IMR-90 (cell line): ENCODE data around the gene CATSPERB. TPM values are rescaled to one million over a fixed set of nuclear protein-coding genes. Genes with fewer than 3 reads are reported as not detected.

ENCODE experiments used
- ATAC-seq: fragments of 200-7000 bp; cut with Tn5 transposase; 2 replicates; pipeline ENCODE4 v1.9.1; 2020; ENCODE audit warnings: low read depth, mild to moderate bottlenecking, moderate library complexity
- BruUV-seq: library from RNA; stranded (reverse); fragments of 400-500 nt; replicated peaks from 2 replicates; lab custom pipeline; 2021; lab: Mats Ljungman, UMichigan
- CTCF ChIA-PET: fragments of 300-600 bp; formaldehyde crosslinking; extraction: SDS; loops from one replicate; lab custom pipeline; 2021; ENCODE audit warnings: antibody characterized with exemption; lab: Yijun Ruan, JAX
- POLR2A ChIA-PET: fragments of 300-600 bp; sonication (Branson Sonifier 250); formaldehyde crosslinking; loops from one replicate; lab custom pipeline; 2022; ENCODE audit warnings: antibody characterized with exemption; ENCODE audit not compliant: unreplicated experiment; lab: Charles Lee
- DNase-seq: peaks from one replicate; pipeline ENCODE4 v3.0.0; 2013
- H2AFZ ChIP-seq: replicated peaks from 2 replicates; pipeline ENCODE3; 2013; ENCODE audit warnings: low read length, mild to moderate bottlenecking; ENCODE audit not compliant: poor library complexity
- H2AK5ac ChIP-seq: 2 replicates; pipeline ENCODE4 v1.6.1; 2013; ENCODE audit warnings: low read depth, low read length, inconsistent platforms
- H2AK9ac ChIP-seq: replicated peaks from 2 replicates; pipeline ENCODE3; 2013; ENCODE audit warnings: mild to moderate bottlenecking, low read depth, low read length, moderate library complexity; ENCODE audit not compliant: poor library complexity
- H2BK120ac ChIP-seq: 2 replicates; pipeline ENCODE4 v1.6.1; 2013; ENCODE audit warnings: low read depth, low read length, inconsistent platforms
- H2BK15ac ChIP-seq: 3 replicates; pipeline ENCODE4 v1.6.1; 2013; ENCODE audit warnings: low read depth, low read length, inconsistent platforms
- H2BK20ac ChIP-seq: 2 replicates; pipeline ENCODE4 v1.6.1; 2013; ENCODE audit warnings: low read depth, mild to moderate bottlenecking, inconsistent platforms, low read length, moderate library complexity
- H2BK5ac ChIP-seq: 2 replicates; pipeline ENCODE4 v1.6.1; 2013; ENCODE audit warnings: mild to moderate bottlenecking, low read depth, low read length, inconsistent platforms; ENCODE audit not compliant: poor library complexity, severe bottlenecking
- H3K14ac ChIP-seq: replicated peaks from 2 replicates; pipeline ENCODE4 v1.6.1; 2013; ENCODE audit warnings: low read depth, low read length, inconsistent platforms
- H3K18ac ChIP-seq: 2 replicates; pipeline ENCODE4 v1.6.1; 2013; ENCODE audit warnings: low read depth, low read length, control low read depth
- H3K23ac ChIP-seq: 2 replicates; pipeline ENCODE4 v1.6.1; 2013; ENCODE audit warnings: low read depth, low read length, inconsistent platforms
- H3K27ac ChIP-seq: 2 replicates; pipeline ENCODE4 v1.5.1; 2013; ENCODE audit warnings: mild to moderate bottlenecking, control low read depth, low read length; ENCODE audit not compliant: insufficient read depth
- H3K27me3 ChIP-seq: 2 replicates; pipeline ENCODE4 v1.6.1; 2013; ENCODE audit warnings: low read length; ENCODE audit not compliant: control insufficient read depth, insufficient read depth
- H3K36me3 ChIP-seq: 2 replicates; pipeline ENCODE4 v1.6.1; 2013; ENCODE audit warnings: low read length, mixed read lengths; ENCODE audit not compliant: control insufficient read depth, insufficient read depth
- H3K4ac ChIP-seq: 2 replicates; pipeline ENCODE4 v1.6.1; 2013; ENCODE audit warnings: low read depth, low read length, inconsistent platforms
- H3K4me1 ChIP-seq: 2 replicates; pipeline ENCODE4 v1.6.1; 2013; ENCODE audit warnings: low read length, mixed read lengths; ENCODE audit not compliant: control insufficient read depth, insufficient read depth
- H3K4me2 ChIP-seq: 2 replicates; pipeline ENCODE4 v1.6.1; 2013; ENCODE audit warnings: low read depth, mild to moderate bottlenecking, control low read depth, low read length, moderate library complexity
- H3K4me3 ChIP-seq: 2 replicates; pipeline ENCODE4 v1.5.1; 2013; ENCODE audit warnings: low read depth, mild to moderate bottlenecking, control low read depth, low read length, moderate library complexity; ENCODE audit not compliant: insufficient read depth
- H3K56ac ChIP-seq: 2 replicates; pipeline ENCODE4 v1.6.1; 2013; ENCODE audit warnings: low read length, inconsistent platforms; ENCODE audit not compliant: insufficient read depth; ENCODE audit errors: extremely low read depth
- H3K79me1 ChIP-seq, 2 experiments: 2 replicates each; pipeline ENCODE4 v1.6.1; 2013; ENCODE audit warnings: low read length in 2 of 2, inconsistent platforms in 1 of 2, low read depth in 1 of 2
- H3K9ac ChIP-seq: 2 replicates; pipeline ENCODE4 v1.6.1; 2013; ENCODE audit warnings: low read depth, low read length, control low read depth
- H3K9me1 ChIP-seq: 2 replicates; pipeline ENCODE4 v1.6.1; 2013; ENCODE audit warnings: low read length, inconsistent platforms; ENCODE audit not compliant: insufficient read depth
- H3K9me3 ChIP-seq: 2 replicates; pipeline ENCODE4 v1.6.1; 2013; ENCODE audit warnings: low read length; ENCODE audit not compliant: control insufficient read depth, insufficient read depth
- H4K20me1 ChIP-seq: 2 replicates; pipeline ENCODE4 v1.6.1; 2013; ENCODE audit warnings: low read length, inconsistent platforms; ENCODE audit not compliant: insufficient read depth
- H4K5ac ChIP-seq: 2 replicates; pipeline ENCODE4 v1.6.1; 2013; ENCODE audit warnings: mild to moderate bottlenecking, low read depth, low read length, control low read depth
- H4K8ac ChIP-seq, 2 experiments: 2 replicates each; pipeline ENCODE4 v1.6.1; 2013; ENCODE audit warnings: low read depth in 2 of 2, low read length in 2 of 2, control low read depth in 1 of 2, inconsistent platforms in 1 of 2
- H4K91ac ChIP-seq: 2 replicates; pipeline ENCODE4 v1.6.1; 2013; ENCODE audit warnings: low read depth, low read length, inconsistent platforms; ENCODE audit not compliant: insufficient read depth
- CEBPB ChIP-seq: IDR thresholded peaks from 2 replicates; pipeline ENCODE4 v1.6.1; 2012; ENCODE audit warnings: low read depth, low read length, improper control_type of control experiment
- MXI1 ChIP-seq: IDR thresholded peaks from 2 replicates; pipeline ENCODE4 v1.6.1; 2012; ENCODE audit warnings: low read depth, mild to moderate bottlenecking, low read length, moderate library complexity, borderline replicate concordance
- NFE2L2 ChIP-seq: fragments of 150-350 bp; IDR thresholded peaks from 2 replicates; pipeline ENCODE4 v1.6.1; 2016; ENCODE audit warnings: low read depth, mild to moderate bottlenecking, low read length
- POLR2A ChIP-seq: IDR thresholded peaks from 2 replicates; pipeline ENCODE4 v1.6.1; 2012; ENCODE audit warnings: mild to moderate bottlenecking, low read depth, low read length
- WGBS, 2 experiments: methylation state at CpG; one replicate each; pipeline versions ENCODE4 v1.1.5 to v1.1.7; 2013; ENCODE audit warnings: missing lambda C conversion rate in 2 of 2; ENCODE audit not compliant: insufficient read length in 1 of 2; ENCODE audit errors: extremely low coverage in 2 of 2; 5-methylcytosine and 5-hydroxymethylcytosine counted together
- dilution Hi-C: fragments of 300-500 bp; cut with HindIII; formaldehyde crosslinking; loops from one replicate; pipeline ENCODE4 v1.14.3; 2018; ENCODE audit warnings: low sequenced_read_pairs; ENCODE audit not compliant: unreplicated experiment
- in situ Hi-C: fragments of 300-500 bp; cut with MboI; formaldehyde crosslinking; loops from 3 replicates; pipeline ENCODE4 v1.14.3; 2019; ENCODE audit warnings: low sequenced_read_pairs, inconsistent platforms, mixed read lengths
- intact Hi-C: fragments of 100-400 bp; cut with micrococcal nuclease; formaldehyde crosslinking; loops from 2 replicates; pipeline ENCODE4 v1.10.0; 2022
- polyA plus RNA-seq, 3 experiments: library from polyadenylated mRNA; depleted of rRNA; stranded (reverse); fragments of >200 nt; gene quantifications; 2 replicates each; pipeline ENCODE4 v1.2.3, GENCODE V29; 2012; ENCODE audit warnings: low replicate concordance in 1 of 3
- total RNA-seq: library from RNA; depleted of rRNA; stranded (reverse); fragments of >200 nt; gene quantifications from 2 replicates; pipeline ENCODE4 v1.2.3, GENCODE V29; 2012
- TF ChIP-seq, protein P1 (sequence below): fragments of 150-350 bp; IDR thresholded peaks from 2 replicates; pipeline ENCODE4 v1.6.1; 2017; ENCODE audit warnings: mild to moderate bottlenecking, antibody characterized with exemption, low read length, low read depth

Gene CATSPERB
- total and polyA plus RNA-seq, 2 of the 4 experiments (the other 2 are of a cell fraction) = not detected

DNA sequence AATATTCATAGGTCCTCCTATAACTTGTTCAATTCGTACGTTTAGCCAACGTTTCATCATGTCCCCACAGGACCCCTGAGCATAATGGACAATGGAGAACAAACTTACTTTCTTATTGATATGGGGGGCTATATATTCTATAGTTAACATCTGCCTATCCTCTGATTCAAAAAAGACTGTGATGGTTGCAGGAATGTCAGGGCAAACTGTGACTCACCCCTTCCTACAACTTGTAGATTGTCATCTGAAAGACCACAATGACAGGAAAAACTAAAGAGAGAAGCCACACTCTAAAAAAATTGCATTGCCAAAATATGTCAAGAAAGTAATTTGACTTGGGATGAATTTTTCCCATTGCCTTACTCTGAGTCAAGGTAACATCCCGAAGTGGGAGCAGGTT, 50.8 kb downstream of the CATSPERB start:
- CTCF ChIA-PET = interaction anchor here (0.5 kb wide), 1 partner anchor 13 kb away, joined by 4 read pairs; no protein-coding TSS in a partner anchor
- no peaks in the 10 kb centered on the region for H3K9me1 ChIP-seq

More for the DNA sequence above, 50.8 kb downstream of the CATSPERB start:
- no peak overlapping the region for H2BK5ac ChIP-seq
- H4K91ac ChIP-seq = no peak overlapping the region
- H3K4ac ChIP-seq = no peak overlapping the region
- WGBS, 2 experiments = no CpG with 5 or more reads among the region's 4 CpGs
- no peak overlapping the region for H2BK20ac ChIP-seq
- H2BK120ac ChIP-seq = no peak overlapping the region
- no peak overlapping the region for H4K5ac ChIP-seq
- no peak overlapping the region for H3K14ac ChIP-seq
- H3K9me3 ChIP-seq = no peaks in the 10 kb centered on the region
- no peaks in the 10 kb centered on the region for H4K20me1 ChIP-seq
- H3K36me3 ChIP-seq = no peaks in the 10 kb centered on the region
- H3K79me1 ChIP-seq = no peaks in the 10 kb centered on the region
- no peak overlapping the region for H3K4me2 ChIP-seq
- POLR2A ChIA-PET = no interaction called here
- H3K27ac ChIP-seq = no peak overlapping the region
- H3K27me3 ChIP-seq = no peaks in the 10 kb centered on the region
- no peaks in the 10 kb centered on the region for H3K4me1 ChIP-seq
- H3K56ac ChIP-seq = no peak overlapping the region
- BruUV-seq = no TSS peak
- H2AFZ ChIP-seq = no peak overlapping the region
- no peak overlapping the region for H4K8ac ChIP-seq
- H2BK15ac ChIP-seq = no peak overlapping the region
- DNase-seq (no peak), ATAC-seq (no peak)
- intact Hi-C loops (no loop called here), in situ Hi-C loops (no loop called here), dilution Hi-C loops (no loop called here)
- no peak overlapping the region for H3K4me3 ChIP-seq
- H3K18ac ChIP-seq = no peak overlapping the region
- no peak overlapping the region for H2AK9ac ChIP-seq
- no peak overlapping the region for H2AK5ac ChIP-seq
- no peak overlapping the region for H3K9ac ChIP-seq
- no peak for TF ChIP-seq MXI1
- TF ChIP-seq, protein P1, sequence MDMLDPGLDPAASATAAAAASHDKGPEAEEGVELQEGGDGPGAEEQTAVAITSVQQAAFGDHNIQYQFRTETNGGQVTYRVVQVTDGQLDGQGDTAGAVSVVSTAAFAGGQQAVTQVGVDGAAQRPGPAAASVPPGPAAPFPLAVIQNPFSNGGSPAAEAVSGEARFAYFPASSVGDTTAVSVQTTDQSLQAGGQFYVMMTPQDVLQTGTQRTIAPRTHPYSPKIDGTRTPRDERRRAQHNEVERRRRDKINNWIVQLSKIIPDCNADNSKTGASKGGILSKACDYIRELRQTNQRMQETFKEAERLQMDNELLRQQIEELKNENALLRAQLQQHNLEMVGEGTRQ = no peak
- no peak for TF ChIP-seq POLR2A
- no peak for TF ChIP-seq CEBPB
- TF ChIP-seq NFE2L2 = no peak
- H3K23ac ChIP-seq = no peak overlapping the region
